ENCODE measurements around the gene GPR42. TPM values are rescaled to one million over a fixed set of nuclear protein-coding genes. Genes with fewer than 3 reads are reported as not detected.

Gene GPR42
- total and polyA plus RNA-seq, 2 of the 4 experiments (the other 2 are of a cell fraction), result not detected

GRCh38 chr19:35347171-35347929, 23.5 kb upstream of the GPR42 start, which contains the start of gene FFAR1:
FFAR1 (plus strand) TSS chr19:35347902; CDS start chr19:35351552, 3,650 bp downstream.
- Histone ChIP-seq H3K18ac (ENCODE audit: low read depth, low read length) (no peak within 1 kb of the TSS), H3K4me1 (ENCODE audit: control insufficient read depth, insufficient read depth, low read length) (no peaks in the 10 kb centered on the region), H4K5ac (ENCODE audit: low read depth, low read length) (no peak within 1 kb of the TSS), H3K27me3 (ENCODE audit: control insufficient read depth, insufficient read depth, low read length) (peaks cover 11% of the 10 kb centered on the region), H3K4me3 (ENCODE audit: insufficient read depth, low read depth, low read length) (no peak within 1 kb of the TSS), H3K4me2 (ENCODE audit: low read depth, low read length) (no peak within 1 kb of the TSS), H3K23ac (ENCODE audit: low read depth, low read length) (no peak within 1 kb of the TSS), H4K20me1 (ENCODE audit: insufficient read depth, low read length) (no peaks in the 10 kb centered on the region), H3K9me3 (ENCODE audit: control insufficient read depth, insufficient read depth, low read length) (no peaks in the 10 kb centered on the region), H3K9ac (ENCODE audit: low read depth, low read length) (no peak within 1 kb of the TSS), H2AK9ac (replicated peaks; ENCODE audit: low read depth, low read length, poor library complexity) (no peak within 1 kb of the TSS), H2BK120ac (ENCODE audit: low read depth, low read length) (no peak within 1 kb of the TSS), H3K9me1 (ENCODE audit: insufficient read depth, low read length) (no peaks in the 10 kb centered on the region), H3K56ac (ENCODE audit: extremely low read depth, insufficient read depth, low read length) (no peak within 1 kb of the TSS), H4K91ac (ENCODE audit: insufficient read depth, low read depth, low read length) (no peak within 1 kb of the TSS), H3K36me3 (ENCODE audit: control insufficient read depth, insufficient read depth, low read length) (no peaks in the 10 kb centered on the region), H3K4ac (ENCODE audit: low read depth, low read length) (no peak within 1 kb of the TSS), H4K8ac (ENCODE audit: low read depth in 2 of 2, low read length in 2 of 2) (no peak within 1 kb of the TSS), H3K27ac (ENCODE audit: insufficient read depth, low read length) (no peak within 1 kb of the TSS), H2BK15ac (ENCODE audit: low read depth, low read length) (no peak within 1 kb of the TSS), H3K79me1 (ENCODE audit: low read depth in 1 of 2, low read length in 2 of 2) (no peaks in the 10 kb centered on the region), H2AK5ac (ENCODE audit: low read depth, low read length) (no peak within 1 kb of the TSS), H2BK20ac (ENCODE audit: low read depth, low read length) (no peak within 1 kb of the TSS), H2AFZ (replicated peaks; ENCODE audit: low read length, poor library complexity) (no peak within 1 kb of the TSS), H2BK5ac (ENCODE audit: low read depth, low read length, poor library complexity, severe bottlenecking) (no peak within 1 kb of the TSS), H3K14ac (replicated peaks; ENCODE audit: low read depth, low read length) (no peak within 1 kb of the TSS)
- dilution Hi-C loops (cut with HindIII; ENCODE audit: low sequenced_read_pairs, unreplicated experiment), result no loop called here
- intact Hi-C loops (cut with micrococcal nuclease), result no loop called here
- CTCF ChIA-PET, result interaction anchor here (0.7 kb wide), 1 partner anchor 147 kb away, joined by 3 read pairs; no protein-coding TSS in a partner anchor
- POLR2A ChIA-PET (ENCODE audit: unreplicated experiment), result no interaction called here
- BruUV-seq (replicated peaks), result no TSS peak
- in situ Hi-C loops (cut with MboI; ENCODE audit: low sequenced_read_pairs), result loop anchor here (25.0 kb wide), 1 partner anchor 240 kb away; the partner anchor contains the start of gene PMIS2
- ATAC-seq (ENCODE audit: low read depth) (no peak), DNase-seq (no peak)
- WGBS, 2 experiments (ENCODE audit: extremely low coverage in 2 of 2, insufficient read length in 1 of 2), result 71% methylated on average over 5 of the region's 18 CpGs; no CpG with 5 or more reads in 1 of the 2 experiments
- TF ChIP-seq CTCF (conservative IDR thresholded peaks at IDR 0.05; ENCODE audit: low read depth, low read length) (no peak), RAD21 (IDR thresholded peaks at IDR 0.05; ENCODE audit: low read length) (no peak), BHLHE40 (IDR thresholded peaks at IDR 0.05; ENCODE audit: low read depth, low read length) (no peak), FOS (IDR thresholded peaks at IDR 0.05; ENCODE audit: low read depth, low read length) (no peak), MAFK (IDR thresholded peaks at IDR 0.05; ENCODE audit: low read depth, low read length) (no peak), RCOR1 (IDR thresholded peaks at IDR 0.05; ENCODE audit: insufficient replicate concordance, low read length) (no peak), POLR2A (IDR thresholded peaks at IDR 0.05; ENCODE audit: low read depth, low read length) (no peak), ELK1 (IDR thresholded peaks at IDR 0.05; ENCODE audit: borderline replicate concordance, low read depth, low read length) (no peak), RFX5 (IDR thresholded peaks at IDR 0.05; ENCODE audit: low read depth, low read length) (no peak), USF2 (IDR thresholded peaks at IDR 0.05; ENCODE audit: low read depth, low read length) (no peak), SMC3 (IDR thresholded peaks at IDR 0.05; ENCODE audit: low read depth, low read length) (no peak), MAZ (IDR thresholded peaks at IDR 0.05; ENCODE audit: borderline replicate concordance, low read depth, low read length) (no peak), CHD1 (IDR thresholded peaks at IDR 0.05; ENCODE audit: low read depth, low read length) (no peak), NFE2L2 (IDR thresholded peaks at IDR 0.05; ENCODE audit: low read depth, low read length) (no peak), MXI1 (IDR thresholded peaks at IDR 0.05; ENCODE audit: borderline replicate concordance, low read depth, low read length) (no peak)
